PC-3 (cell line): ENCODE results near the gene AP3S1. TPM values are rescaled to one million over a fixed set of nuclear protein-coding genes. Genes with fewer than 3 reads are reported as not detected.
A peak's percentile ranks its signal among the peaks of the same experiment; 100 is the strongest.
"Not testable (repeated sequence)": the region's sequence is repeated elsewhere in the genome, so short reads cannot be mapped to it uniquely, and the experiment has no call there.

Experiments used
- ATAC-seq: fragments of 200-7000 bp; cut with Tn5 transposase; 2 replicates; pipeline ENCODE4 v1.9.1; 2020; ENCODE audit warnings: mild to moderate bottlenecking, moderate library complexity
- BruUV-seq: library from RNA; stranded (reverse); fragments of 400-500 nt; replicated peaks from 2 replicates; lab custom pipeline; 2021; lab: Mats Ljungman, UMichigan
- CTCF ChIA-PET: fragments of 300-600 bp; sonication (Branson Sonifier 250); formaldehyde crosslinking; loops from one replicate; lab custom pipeline; 2022; ENCODE audit warnings: antibody characterized with exemption; lab: Charles Lee
- POLR2A ChIA-PET: fragments of 300-600 bp; sonication (Branson Sonifier 250); formaldehyde crosslinking; loops from one replicate; lab custom pipeline; 2022; ENCODE audit warnings: antibody characterized with exemption; ENCODE audit not compliant: unreplicated experiment; lab: Charles Lee
- DNase-seq: peaks from one replicate; pipeline ENCODE4 v3.0.0-alpha.2; 2015
- H2AFZ ChIP-seq: fragments of 300-600 bp; sonication (generic); 2 replicates; pipeline ENCODE4 v1.6.0; 2016; ENCODE audit warnings: antibody characterized with exemption, low read length
- H3F3A ChIP-seq: fragments of 300-600 bp; sonication (generic); one replicate; pipeline ENCODE4 v1.6.0; 2017; ENCODE audit warnings: antibody characterized with exemption, low read length, control low read depth, mild to moderate bottlenecking; ENCODE audit not compliant: unreplicated experiment
- H3K27ac ChIP-seq: fragments of 300-600 bp; sonication (generic); 2 replicates; pipeline ENCODE4 v1.5.1; 2016; ENCODE audit warnings: mild to moderate bottlenecking, low read length
- H3K27me3 ChIP-seq: fragments of 300-600 bp; sonication (generic); 2 replicates; pipeline ENCODE4 v1.6.1; 2016; ENCODE audit warnings: low read length, mixed read lengths
- H3K36me3 ChIP-seq: fragments of 300-600 bp; sonication (generic); 2 replicates; pipeline ENCODE4 v1.6.1; 2016; ENCODE audit warnings: low read depth, mixed run types, low read length, mixed read lengths
- H3K4me1 ChIP-seq: fragments of 300-600 bp; sonication (generic); 2 replicates; pipeline ENCODE4 v1.5.1; 2016; ENCODE audit warnings: low read length; ENCODE audit not compliant: insufficient read depth
- H3K4me2 ChIP-seq: fragments of 300-600 bp; sonication (generic); 2 replicates; pipeline ENCODE4 v1.6.0; 2016; ENCODE audit warnings: low read length
- H3K4me3 ChIP-seq: fragments of 300-600 bp; sonication (generic); 2 replicates; pipeline ENCODE4 v1.5.1; 2016; ENCODE audit warnings: mild to moderate bottlenecking, low read length, mixed read lengths
- H3K79me2 ChIP-seq: fragments of 300-600 bp; sonication (generic); 2 replicates; pipeline ENCODE4 v1.6.1; 2017; ENCODE audit warnings: low read length, mixed read lengths
- H3K9ac ChIP-seq: fragments of 300-600 bp; sonication (generic); 2 replicates; pipeline ENCODE4 v1.6.0; 2016; ENCODE audit warnings: mild to moderate bottlenecking, low read length
- H3K9me2 ChIP-seq: fragments of 300-600 bp; sonication (generic); replicated peaks from 2 replicates; pipeline ENCODE4 v1.6.1; 2016; ENCODE audit warnings: mixed run types, low read length, mixed read lengths
- H3K9me3 ChIP-seq: fragments of 300-600 bp; sonication (generic); 2 replicates; pipeline ENCODE4 v1.6.1; 2016; ENCODE audit warnings: low read length, mixed read lengths
- H4K20me1 ChIP-seq: fragments of 300-600 bp; sonication (generic); 2 replicates; pipeline ENCODE4 v1.6.1; 2016; ENCODE audit warnings: low read length, mixed read lengths
- EZH2 ChIP-seq: fragments of 300-600 bp; sonication (generic); IDR thresholded peaks from one replicate; pipeline ENCODE4 v1.6.1; 2017; ENCODE audit warnings: antibody characterized with exemption, mild to moderate bottlenecking, low read length; ENCODE audit not compliant: unreplicated experiment
- EZH2phosphoT487 ChIP-seq: fragments of 300-600 bp; sonication (generic); IDR thresholded peaks from 2 replicates; pipeline ENCODE4 v1.6.1; 2018; ENCODE audit warnings: mild to moderate bottlenecking, antibody characterized with exemption, low read length, borderline replicate concordance
- intact Hi-C: fragments of 100-400 bp; cut with micrococcal nuclease; formaldehyde crosslinking; loops from 2 replicates; pipeline ENCODE4 v1.9.0; 2023
- total RNA-seq: library from RNA; depleted of rRNA; stranded (reverse); fragments of >200 nt; gene quantifications from 2 replicates; pipeline ENCODE4 v1.2.3, GENCODE V29; 2014
- TF ChIP-seq, protein P1 (sequence below): fragments of 300-600 bp; sonication (generic); conservative IDR thresholded peaks from 2 replicates; pipeline ENCODE4 v1.5.1; 2017; ENCODE audit warnings: antibody characterized with exemption, low read depth, mild to moderate bottlenecking, low read length

Gene AP3S1
- total RNA-seq, 1 experiment from 2014 or later = 48.2 TPM

DNA sequence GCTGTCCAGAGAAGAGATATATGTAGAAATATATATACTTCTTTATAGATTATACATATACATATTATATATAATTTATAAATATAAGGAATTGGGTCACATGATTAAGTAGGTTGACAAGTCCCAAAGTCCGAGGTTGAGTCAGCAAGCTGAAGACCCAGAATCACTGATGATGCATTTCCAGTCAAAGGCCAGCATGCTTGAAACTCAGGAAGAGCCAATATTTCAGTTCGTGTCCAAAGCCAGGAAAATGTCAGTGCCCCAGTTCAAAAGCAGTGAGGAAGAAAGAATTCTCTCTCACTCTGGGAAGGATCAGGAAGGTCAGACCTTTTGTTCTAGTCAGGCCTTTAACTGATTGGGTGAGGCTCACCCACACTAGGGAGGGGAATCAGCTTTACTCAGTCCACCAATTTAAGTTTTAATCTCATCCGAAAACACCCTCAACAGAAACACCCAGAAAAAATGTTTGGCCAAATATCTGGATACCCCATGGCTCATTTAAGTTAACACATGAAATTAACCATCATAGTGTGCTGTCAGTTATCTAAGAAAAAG is 78.5 kb downstream of the AP3S1 start:
- BruUV-seq = no TSS peak
- intact Hi-C loops = no loop called here

DNA sequence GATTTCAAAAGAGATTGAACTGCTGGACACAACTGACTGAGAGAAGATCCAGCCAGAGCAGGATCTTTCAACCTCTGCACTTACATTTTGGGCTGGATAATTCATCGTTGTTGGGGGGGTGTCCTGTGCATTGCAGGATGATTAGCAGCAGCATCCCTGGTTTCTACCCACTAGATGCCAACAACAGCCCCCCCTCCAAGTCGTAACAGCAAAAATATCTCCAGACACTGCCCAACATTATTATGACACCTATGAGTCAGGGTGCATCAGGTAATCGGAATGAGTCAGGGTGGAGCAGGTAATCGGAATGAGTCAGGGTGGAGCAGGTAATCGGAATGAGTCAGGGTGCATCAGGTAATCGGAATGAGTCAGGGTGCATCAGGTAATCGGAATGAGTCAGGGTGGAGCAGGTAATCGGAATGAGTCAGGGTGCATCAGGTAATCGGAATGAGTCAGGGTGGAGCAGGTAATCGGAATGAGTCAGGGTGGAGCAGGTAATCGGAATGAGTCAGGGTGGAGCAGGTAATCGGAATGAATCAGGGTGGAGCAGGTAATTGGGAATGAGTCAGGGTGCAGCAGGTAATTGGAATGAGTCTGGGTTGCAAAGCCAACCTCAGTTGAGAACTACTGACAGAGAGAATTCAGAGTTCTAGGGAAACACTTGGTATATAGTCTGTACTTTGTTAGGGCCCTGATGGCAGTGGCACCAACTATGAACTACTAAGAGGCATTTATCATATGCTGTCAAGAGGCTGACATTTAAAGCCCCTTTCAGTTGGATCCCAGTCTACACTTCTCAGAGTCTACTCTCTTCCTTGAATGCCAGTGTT is 87.1 kb downstream of the AP3S1 start:
- H2AFZ ChIP-seq, intact Hi-C loops, H3K9me3 ChIP-seq, H3K79me2 ChIP-seq, H3K9ac ChIP-seq, H3K4me2 ChIP-seq, H3K27me3 ChIP-seq, CTCF ChIA-PET, H3K4me3 ChIP-seq, H4K20me1 ChIP-seq, H3K9me2 ChIP-seq, H3K36me3 ChIP-seq, H3K4me1 ChIP-seq, BruUV-seq, POLR2A ChIA-PET: not testable (repeated sequence)
- Histone ChIP-seq H3F3A (peaks cover 17% of the 10 kb centered on the region), H3K27ac (peak overlapping the region; percentile 83)
- DNase-seq (peak; percentile 62), ATAC-seq (peak; percentile 63)

More for the DNA sequence above, 78.5 kb downstream of the AP3S1 start:
- no peak for ATAC-seq
- no peak for DNase-seq
- no peak for TF ChIP-seq EZH2
- no peak for TF ChIP-seq EZH2phosphoT487
- TF ChIP-seq, protein P1, sequence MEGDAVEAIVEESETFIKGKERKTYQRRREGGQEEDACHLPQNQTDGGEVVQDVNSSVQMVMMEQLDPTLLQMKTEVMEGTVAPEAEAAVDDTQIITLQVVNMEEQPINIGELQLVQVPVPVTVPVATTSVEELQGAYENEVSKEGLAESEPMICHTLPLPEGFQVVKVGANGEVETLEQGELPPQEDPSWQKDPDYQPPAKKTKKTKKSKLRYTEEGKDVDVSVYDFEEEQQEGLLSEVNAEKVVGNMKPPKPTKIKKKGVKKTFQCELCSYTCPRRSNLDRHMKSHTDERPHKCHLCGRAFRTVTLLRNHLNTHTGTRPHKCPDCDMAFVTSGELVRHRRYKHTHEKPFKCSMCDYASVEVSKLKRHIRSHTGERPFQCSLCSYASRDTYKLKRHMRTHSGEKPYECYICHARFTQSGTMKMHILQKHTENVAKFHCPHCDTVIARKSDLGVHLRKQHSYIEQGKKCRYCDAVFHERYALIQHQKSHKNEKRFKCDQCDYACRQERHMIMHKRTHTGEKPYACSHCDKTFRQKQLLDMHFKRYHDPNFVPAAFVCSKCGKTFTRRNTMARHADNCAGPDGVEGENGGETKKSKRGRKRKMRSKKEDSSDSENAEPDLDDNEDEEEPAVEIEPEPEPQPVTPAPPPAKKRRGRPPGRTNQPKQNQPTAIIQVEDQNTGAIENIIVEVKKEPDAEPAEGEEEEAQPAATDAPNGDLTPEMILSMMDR = no peak
- Histone ChIP-seq H3K79me2 (no peaks in the 10 kb centered on the region), H3K27ac (no peak overlapping the region), H3F3A (no peaks in the 10 kb centered on the region), H2AFZ (no peak overlapping the region), H3K9ac (no peak overlapping the region), H3K4me2 (no peak overlapping the region), H3K9me3 (no peaks in the 10 kb centered on the region), H3K36me3 (no peaks in the 10 kb centered on the region), H4K20me1 (no peaks in the 10 kb centered on the region), H3K4me1 (no peaks in the 10 kb centered on the region), H3K27me3 (no peaks in the 10 kb centered on the region), H3K4me3 (no peak overlapping the region), H3K9me2 (no peaks in the 10 kb centered on the region)
- CTCF ChIA-PET = no interaction called here
- POLR2A ChIA-PET = no interaction called here

DNA sequence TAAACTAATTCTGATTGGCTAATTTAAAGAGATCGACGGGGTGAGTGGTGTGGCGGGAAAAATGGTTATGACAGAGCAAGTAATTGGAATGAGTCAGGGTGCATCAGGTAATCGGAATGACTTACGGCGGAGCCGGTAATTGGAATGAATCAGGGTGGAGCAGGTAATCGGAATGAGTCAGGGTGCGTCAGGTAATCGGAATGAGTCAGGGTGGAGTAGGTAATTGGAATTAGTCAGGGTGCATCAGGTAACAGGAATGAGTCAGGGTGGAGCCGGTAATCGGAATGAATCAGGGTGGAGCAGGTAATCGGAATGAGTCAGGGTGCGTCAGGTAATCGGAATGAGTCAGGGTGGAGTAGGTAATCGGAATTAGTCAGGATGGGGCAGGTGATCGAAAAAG is 88.4 kb downstream of the AP3S1 start:
- Histone ChIP-seq H3F3A (peaks cover 17% of the 10 kb centered on the region), H3K27ac (peak overlapping the region; percentile 83)
- BruUV-seq, H3K9me3 ChIP-seq, H3K4me3 ChIP-seq, H3K9ac ChIP-seq, H3K4me2 ChIP-seq, H3K4me1 ChIP-seq, H4K20me1 ChIP-seq, intact Hi-C loops, POLR2A ChIA-PET, H3K27me3 ChIP-seq, H3K36me3 ChIP-seq, CTCF ChIA-PET, H2AFZ ChIP-seq, H3K79me2 ChIP-seq, H3K9me2 ChIP-seq, ATAC-seq: not testable (repeated sequence)
- DNase-seq = peak; percentile 43
